Measurements from ENCODE around the gene PRKN. TPM values are rescaled to one million over a fixed set of nuclear protein-coding genes. Genes with fewer than 3 reads are reported as not detected.
A peak's percentile ranks its signal among the peaks of the same experiment; 100 is the strongest.

The PRKN gene
- total RNA-seq, 1 experiment from 2014 or later, result 2.0 TPM

DNA sequence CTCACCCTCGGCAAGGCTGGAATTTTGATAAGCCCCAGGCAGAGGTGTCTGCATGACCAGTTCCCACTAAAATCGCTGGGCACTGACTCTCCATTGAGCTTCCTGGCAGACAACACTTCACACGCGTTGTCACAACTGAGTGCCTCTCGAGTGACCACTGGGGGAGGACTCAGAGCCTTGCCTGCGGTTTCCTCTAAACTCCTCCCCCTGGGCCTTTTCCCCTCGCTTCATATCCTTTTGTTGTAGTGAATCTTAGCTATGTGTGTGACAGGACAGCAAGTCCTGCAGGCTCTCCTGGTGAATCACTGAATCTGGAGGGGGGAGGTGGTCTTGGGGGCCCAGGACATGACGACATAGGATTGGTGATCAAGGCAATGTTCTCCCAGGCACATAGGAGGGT lies 670.8 kb downstream of the PRKN start:
- Histone ChIP-seq H3K14ac (ENCODE audit: insufficient read depth, low read length) (no peak overlapping the region), H4K20me1 (ENCODE audit: control insufficient read depth, insufficient read depth, insufficient read length) (no peaks in the 10 kb centered on the region), H3K23ac (ENCODE audit: insufficient read length, low read depth, low read length) (no peak overlapping the region), H4K5ac (ENCODE audit: insufficient read length, low read depth, low read length) (no peak overlapping the region), H2BK20ac (ENCODE audit: low read depth, low read length, poor library complexity, severe bottlenecking) (no peak overlapping the region), H3K23me2 (ENCODE audit: insufficient read length, low read depth, low read length, poor library complexity, severe bottlenecking) (no peaks in the 10 kb centered on the region), H3K4me1 (ENCODE audit: insufficient read depth, low read length) (no peaks in the 10 kb centered on the region), H2AFZ (ENCODE audit: low read length) (no peak overlapping the region), H4K8ac (replicated peaks; ENCODE audit: insufficient read length, low read depth, low read length) (no peak overlapping the region), H3K56ac (ENCODE audit: insufficient read length, low read depth, low read length) (no peak overlapping the region), H2AK5ac (ENCODE audit: insufficient read length, low read length) (no peak overlapping the region), H2BK15ac (ENCODE audit: low read depth, low read length) (no peak overlapping the region), H3K4me2 (ENCODE audit: insufficient read depth, insufficient read length, low read length) (no peak overlapping the region), H3K27ac (ENCODE audit: insufficient read length, low read depth, low read length) (no peak overlapping the region), H3K9ac (ENCODE audit: extremely low read depth, insufficient read length, low read length) (no peak overlapping the region), H4K91ac (ENCODE audit: insufficient read length, low read depth, low read length) (no peak overlapping the region), H3T11ph (ENCODE audit: low read length) (no peak overlapping the region), H3K79me1 (ENCODE audit: insufficient read depth, low read depth, low read length, poor library complexity, severe bottlenecking) (no peaks in the 10 kb centered on the region), H2BK120ac (ENCODE audit: low read depth, low read length, poor library complexity, severe bottlenecking) (no peak overlapping the region), H3K4ac (ENCODE audit: low read depth, low read length) (no peak overlapping the region), H3K79me2 (ENCODE audit: insufficient read depth, low read length) (no peaks in the 10 kb centered on the region), H2BK12ac (ENCODE audit: insufficient read length, low read depth, low read length) (no peak overlapping the region), H3K18ac (ENCODE audit: insufficient read length, low read depth, low read length) (no peak overlapping the region), H2BK5ac (ENCODE audit: insufficient read length, low read length) (no peak overlapping the region), H3K9me3 (ENCODE audit: control insufficient read depth, low read depth, low read length) (no peaks in the 10 kb centered on the region), H3K27me3 (ENCODE audit: insufficient read depth, low read length) (no peaks in the 10 kb centered on the region)
- TF ChIP-seq, protein P1, sequence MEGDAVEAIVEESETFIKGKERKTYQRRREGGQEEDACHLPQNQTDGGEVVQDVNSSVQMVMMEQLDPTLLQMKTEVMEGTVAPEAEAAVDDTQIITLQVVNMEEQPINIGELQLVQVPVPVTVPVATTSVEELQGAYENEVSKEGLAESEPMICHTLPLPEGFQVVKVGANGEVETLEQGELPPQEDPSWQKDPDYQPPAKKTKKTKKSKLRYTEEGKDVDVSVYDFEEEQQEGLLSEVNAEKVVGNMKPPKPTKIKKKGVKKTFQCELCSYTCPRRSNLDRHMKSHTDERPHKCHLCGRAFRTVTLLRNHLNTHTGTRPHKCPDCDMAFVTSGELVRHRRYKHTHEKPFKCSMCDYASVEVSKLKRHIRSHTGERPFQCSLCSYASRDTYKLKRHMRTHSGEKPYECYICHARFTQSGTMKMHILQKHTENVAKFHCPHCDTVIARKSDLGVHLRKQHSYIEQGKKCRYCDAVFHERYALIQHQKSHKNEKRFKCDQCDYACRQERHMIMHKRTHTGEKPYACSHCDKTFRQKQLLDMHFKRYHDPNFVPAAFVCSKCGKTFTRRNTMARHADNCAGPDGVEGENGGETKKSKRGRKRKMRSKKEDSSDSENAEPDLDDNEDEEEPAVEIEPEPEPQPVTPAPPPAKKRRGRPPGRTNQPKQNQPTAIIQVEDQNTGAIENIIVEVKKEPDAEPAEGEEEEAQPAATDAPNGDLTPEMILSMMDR (conservative IDR thresholded peaks at IDR 0.05), result no peak
- no peak overlapping the region for H3K4me3 Mint-ChIP-seq
- peaks cover 13 to 14% of the 10 kb centered on the region in 2 experiments for H3K4me1 Mint-ChIP-seq
- no peaks in the 10 kb centered on the region for H3K36me3 Mint-ChIP-seq (ENCODE audit: insufficient read depth in 1 of 3, low read depth in 3 of 3)
- H3K27ac Mint-ChIP-seq, result no peak overlapping the region
- H3K9me3 Mint-ChIP-seq, result peaks cover 0 to 2% of the 10 kb centered on the region in 2 experiments; a peak in 1 of 5 replicates
- no peaks in the 10 kb centered on the region for H3K27me3 Mint-ChIP-seq (ENCODE audit: low read depth)
- no CpG with 5 or more reads among the region's 8 CpGs for WGBS (ENCODE audit: extremely low coverage, insufficient read length, low lambda C conversion rate)
- DNase-seq, result peak; percentile 69
